Transverse colon (tissue), 4 donors: ENCODE data around the gene MED15. TPM values are rescaled to one million over a fixed set of nuclear protein-coding genes. Genes with fewer than 3 reads are reported as not detected.
"Not testable (repeated sequence)": the region's sequence is repeated elsewhere in the genome, so short reads cannot be mapped to it uniquely, and the experiment has no call there.

Source experiments
- DNase-seq: peaks from one replicate; pipeline ENCODE4 v3.0.0-alpha.2; 2019
- H3K27ac ChIP-seq, 4 donors: fragments of 200-600 bp; sonication (generic); 2 replicates each; pipeline ENCODE4 v1.5.1; 2016 to 2018; ENCODE audit warnings: inconsistent platforms in 4 of 4
- H3K27me3 ChIP-seq: fragments of 200-600 bp; sonication (generic); 2 replicates; pipeline ENCODE4 v1.5.1; 2017; ENCODE audit warnings: inconsistent platforms
- H3K36me3 ChIP-seq, 4 donors: fragments of 200-600 bp; sonication (generic); 2 replicates each; pipeline ENCODE4 v1.5.1; 2017 to 2019; ENCODE audit warnings: inconsistent platforms in 4 of 4
- H3K4me1 ChIP-seq, 4 donors: fragments of 200-600 bp; sonication (generic); 2 replicates each; pipeline ENCODE4 v1.5.1; 2017 to 2020; ENCODE audit warnings: inconsistent platforms in 4 of 4
- H3K4me3 ChIP-seq, 4 donors: fragments of 200-600 bp; sonication (generic); 1 replicate in 1 of 4; 2 replicates in 3 of 4; pipeline versions ENCODE4 v1.5.1 to v1.6.1; 2017 to 2019; ENCODE audit warnings: inconsistent platforms in 4 of 4
- H3K9me3 ChIP-seq, 2 donors: fragments of 200-600 bp; sonication (generic); 2 replicates each; pipeline ENCODE4 v1.5.1; 2017 to 2019; ENCODE audit warnings: inconsistent platforms in 2 of 2
- CTCF ChIP-seq, 5 experiments: fragments of 200-600 bp in 3 of 5; fragments of 450-650 bp in 2 of 5; sonication (generic) in 3 of 5; IDR thresholded peaks; 1 replicate in 2 of 5; 2 replicates in 3 of 5; pipeline ENCODE4 v1.5.1; 2016 to 2017; ENCODE audit warnings: antibody characterized with exemption in 5 of 5, inconsistent platforms in 3 of 5, mild to moderate bottlenecking in 2 of 5, moderate library complexity in 1 of 5
- EP300 ChIP-seq: sonication (generic); formaldehyde crosslinking; IDR thresholded peaks from one replicate; pipeline ENCODE4 v1.6.1; 2017; ENCODE audit warnings: antibody characterized with exemption, low read depth
- POLR2A ChIP-seq: fragments of 450-650 bp; IDR thresholded peaks from one replicate; pipeline ENCODE4 v1.6.1; 2016; ENCODE audit warnings: antibody characterized with exemption, mild to moderate bottlenecking, moderate library complexity
- POLR2AphosphoS5 ChIP-seq, 3 donors: sonication (generic); formaldehyde crosslinking; IDR thresholded peaks; one replicate each; pipeline ENCODE4 v1.6.1; 2016; ENCODE audit warnings: antibody characterized with exemption in 3 of 3
- WGBS, 2 donors: methylation state at CpG; one replicate each; pipeline ENCODE4 v1.1.5; 2018; ENCODE audit warnings: low coverage in 1 of 2; 5-methylcytosine and 5-hydroxymethylcytosine counted together
- in situ Hi-C, 4 donors: fragments of 200-750 bp; cut with MboI; loops; one replicate each; pipeline versions ENCODE4 v1.15.0 to v1.15.1; 2017; ENCODE audit warnings: low sequenced_read_pairs in 3 of 4, low pct_ligation_motif_present in 1 of 4, low pct_unique_long_range_greater_than_20kb in 1 of 4
- intact Hi-C: fragments of 100-400 bp; cut with DNase I; formaldehyde crosslinking; loops from one replicate; pipeline ENCODE4 v1.15.1; 2023; ENCODE audit warnings: low total_unique reads
- total RNA-seq, 4 donors: library from RNA; depleted of rRNA; stranded (reverse); fragments of >200 nt; gene quantifications; one replicate each; pipeline ENCODE4 v1.1.0, GENCODE V29; 2016

Gene MED15
- total RNA-seq, 4 donors from 2014 or later: 70.3 to 211 (median 116) TPM

GRCh38 chr22:20591295-20591645, 83.9 kb downstream of the MED15 start:
- no peaks in the 10 kb centered on the region for H3K4me1 ChIP-seq
- intact Hi-C loops: no loop called here
- 86% methylated on average over 10 of the region's 10 CpGs; no CpG with 5 or more reads in 1 of the 2 donors for WGBS, 2 donors
- in situ Hi-C loops: loop anchor here in 1 of 4 donors (25.0 kb wide), 1 partner anchor 121 kb away; no protein-coding TSS in a partner anchor
- no peaks in the 10 kb centered on the region for H3K27me3 ChIP-seq
- no peaks in the 10 kb centered on the region for H3K9me3 ChIP-seq
- H3K36me3 ChIP-seq: peaks cover 0 to 12% (median 0%) of the 10 kb centered on the region in 4 donors
- no peak overlapping the region for H3K27ac ChIP-seq
- TF ChIP-seq POLR2AphosphoS5 (IDR thresholded peaks at IDR 0.05) (no peak), CTCF (IDR thresholded peaks at IDR 0.05) (no peak), EP300 (no peak)
- no peak overlapping the region for H3K4me3 ChIP-seq
- no peak for DNase-seq

- 75% methylated on average over 28 of the region's 28 CpGs; no CpG with 5 or more reads in 1 of the 2 donors for WGBS, 2 donors
- Histone ChIP-seq H3K9me3 (no peaks in the 10 kb centered on the region), H3K27ac (no peak overlapping the region), H3K4me3 (no peak overlapping the region), H3K36me3 (peaks cover 0 to 6% (median 0%) of the 10 kb centered on the region in 4 donors), H3K27me3 (no peaks in the 10 kb centered on the region), H3K4me1 (no peaks in the 10 kb centered on the region)
- TF ChIP-seq CTCF (IDR thresholded peaks at IDR 0.05) (no peak), POLR2AphosphoS5 (IDR thresholded peaks at IDR 0.05) (no peak), POLR2A (no peak), EP300 (no peak)
- in situ Hi-C loops: loop anchor here in 1 of 4 donors (25.0 kb wide), 1 partner anchor 121 kb away; no protein-coding TSS in a partner anchor
- intact Hi-C loops: no loop called here
- DNase-seq: no peak
Observed at GRCh38 chr22:20591660-20592310, 84.4 kb downstream of the MED15 start.

GRCh38 chr22:20594038-20594437, 86.6 kb downstream of the MED15 start:
- H3K27ac ChIP-seq, H3K27me3 ChIP-seq, H3K4me1 ChIP-seq, H3K4me3 ChIP-seq, H3K9me3 ChIP-seq, H3K36me3 ChIP-seq, intact Hi-C loops, DNase-seq: not testable (repeated sequence)
- in situ Hi-C loops: loop anchor here in 1 of 4 donors (25.0 kb wide), 1 partner anchor 118 kb away; no protein-coding TSS in a partner anchor

GRCh38 chr22:20594486-20594885, 87.1 kb downstream of the MED15 start:
- H3K4me3 ChIP-seq, H3K9me3 ChIP-seq, intact Hi-C loops, H3K27ac ChIP-seq, H3K4me1 ChIP-seq, H3K36me3 ChIP-seq, H3K27me3 ChIP-seq, DNase-seq: not testable (repeated sequence)
- WGBS, 2 donors: 89 to 92% methylated on average over 3 to 4 of the region's 4 CpGs
- in situ Hi-C loops: loop anchor here in 1 of 4 donors (25.0 kb wide), 1 partner anchor 118 kb away; no protein-coding TSS in a partner anchor

GRCh38 chr22:20595461-20595860, 88.1 kb downstream of the MED15 start:
- H3K27me3 ChIP-seq: no peaks in the 10 kb centered on the region
- no peaks in the 10 kb centered on the region for H3K9me3 ChIP-seq
- no peaks in the 10 kb centered on the region for H3K4me1 ChIP-seq
- intact Hi-C loops: no loop called here
- WGBS, 2 donors: 87% methylated on average over 3 of the region's 3 CpGs; no CpG with 5 or more reads in 1 of the 2 donors
- TF ChIP-seq CTCF (IDR thresholded peaks at IDR 0.05) (no peak), POLR2AphosphoS5 (IDR thresholded peaks at IDR 0.05) (no peak), POLR2A (no peak), EP300 (no peak)
- no peaks in the 10 kb centered on the region for H3K36me3 ChIP-seq
- in situ Hi-C loops: loop anchor here in 1 of 4 donors (25.0 kb wide), 1 partner anchor 117 kb away; no protein-coding TSS in a partner anchor
- no peak overlapping the region for H3K4me3 ChIP-seq
- no peak overlapping the region for H3K27ac ChIP-seq
- no peak for DNase-seq
